GM10847 (cell line): ENCODE data around the gene OR10H1.

Experiments
- POLR2A ChIP-seq: IDR thresholded peaks from 2 replicates; pipeline ENCODE4 v1.6.1; 2011; ENCODE audit not compliant: insufficient read length; ENCODE audit errors: extremely low read depth

The OR10H1 gene

GRCh38 chr19:15815306-15815705 lies at the start of gene OR10H1:
Gene OR10H1 (minus strand): TSS chr19:15815664. CDS start chr19:15808037, 7,627 bp downstream.
- TF ChIP-seq POLR2A, result no peak

DNA sequence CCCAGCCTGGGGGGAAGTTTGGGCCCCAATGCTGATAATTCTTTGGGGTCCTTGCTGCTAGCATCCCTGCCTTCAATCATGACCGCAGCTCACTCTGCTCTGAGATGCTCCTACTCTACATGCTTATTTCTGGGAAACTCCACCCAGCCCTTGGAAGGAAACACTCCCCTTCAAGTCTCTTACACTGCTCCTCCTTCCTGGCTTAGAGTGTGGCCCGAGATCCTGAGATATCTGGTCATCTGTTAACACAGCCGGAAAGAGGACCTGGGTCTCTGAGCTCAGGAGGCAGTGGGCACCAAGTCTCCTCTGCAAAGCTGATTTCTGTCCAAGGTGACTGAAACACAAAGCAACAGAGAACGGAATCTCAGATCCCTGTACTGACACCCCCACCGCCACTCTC lies 49.4 kb upstream of the OR10H1 start:
- no peak for TF ChIP-seq POLR2A

- no peak for TF ChIP-seq POLR2A
These were observed 47.8 kb upstream of the OR10H1 start for GRCh38 chr19:15863272-15863671.

DNA sequence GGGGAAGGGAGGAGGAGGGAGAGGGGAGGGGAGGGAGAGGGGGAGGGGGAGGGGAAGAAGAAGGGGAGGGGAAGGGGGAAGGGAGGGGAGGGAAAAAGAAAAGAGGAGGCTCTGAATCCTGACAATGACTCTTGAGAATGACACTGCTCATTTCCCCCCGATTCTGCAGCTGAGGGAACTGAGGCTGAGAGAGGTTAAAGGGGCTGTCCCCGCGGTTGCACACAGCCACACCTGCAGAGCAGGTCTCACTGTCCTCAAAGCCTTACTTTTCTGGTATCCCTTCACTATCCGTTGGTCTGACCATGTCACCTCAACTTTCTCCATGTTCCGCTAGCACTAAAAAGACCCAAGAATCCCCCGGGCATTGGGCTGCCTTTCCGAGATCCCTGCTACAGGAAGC lies 47.0 kb upstream of the OR10H1 start:
- no peak for TF ChIP-seq POLR2A

- no peak for TF ChIP-seq POLR2A
These were observed 45.1 kb upstream of the OR10H1 start for GRCh38 chr19:15860522-15860921.

- no peak for TF ChIP-seq POLR2A
These were observed 43.7 kb upstream of the OR10H1 start for GRCh38 chr19:15859187-15859586.

- no peak for TF ChIP-seq POLR2A
These were observed 34.9 kb upstream of the OR10H1 start for GRCh38 chr19:15850385-15850784.

DNA sequence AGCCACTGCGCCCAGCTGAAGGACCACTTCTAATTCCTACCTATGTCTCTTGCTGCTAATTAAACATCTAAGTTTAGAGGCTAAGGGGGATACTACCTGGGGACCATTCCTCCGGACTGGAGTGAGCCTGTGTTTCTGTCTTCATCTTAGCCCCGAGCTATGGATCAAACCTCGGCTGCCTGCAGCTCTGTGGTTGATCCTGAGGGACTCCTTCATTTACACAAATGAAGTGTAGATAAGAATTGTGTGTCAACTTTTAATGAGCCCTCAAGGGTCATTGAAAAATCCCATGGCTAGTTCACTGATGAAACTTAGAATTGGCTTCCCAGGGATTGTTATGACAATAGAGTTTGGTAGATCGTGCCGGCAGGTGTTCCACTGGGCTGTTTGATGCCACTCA lies 31.5 kb upstream of the OR10H1 start:
- TF ChIP-seq POLR2A, result no peak

GRCh38 chr19:15843203-15843893 lies 27.9 kb upstream of the OR10H1 start:
- TF ChIP-seq POLR2A, result no peak

GRCh38 chr19:15841875-15842569 lies 26.6 kb upstream of the OR10H1 start:
- TF ChIP-seq POLR2A, result no peak

DNA sequence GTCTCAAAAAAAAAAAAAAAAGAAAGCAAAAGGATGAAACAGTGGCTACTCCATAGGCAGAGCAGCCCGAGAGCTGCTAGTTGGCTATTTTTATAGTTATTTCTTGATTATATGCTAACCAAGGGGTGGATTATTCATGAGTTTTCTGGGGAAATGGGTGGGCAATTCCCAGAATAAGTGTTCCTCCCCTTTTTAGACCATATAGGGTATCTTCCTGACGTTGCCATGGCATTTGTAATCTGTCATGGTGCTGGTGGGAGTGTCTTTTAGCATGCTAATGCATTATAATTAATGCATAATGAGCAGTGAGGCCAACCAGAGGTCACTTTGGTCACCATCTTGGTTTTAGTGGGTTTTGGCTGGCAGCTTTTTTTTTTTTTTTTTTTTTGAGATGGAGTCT lies 25.4 kb upstream of the OR10H1 start:
- no peak for TF ChIP-seq POLR2A

DNA sequence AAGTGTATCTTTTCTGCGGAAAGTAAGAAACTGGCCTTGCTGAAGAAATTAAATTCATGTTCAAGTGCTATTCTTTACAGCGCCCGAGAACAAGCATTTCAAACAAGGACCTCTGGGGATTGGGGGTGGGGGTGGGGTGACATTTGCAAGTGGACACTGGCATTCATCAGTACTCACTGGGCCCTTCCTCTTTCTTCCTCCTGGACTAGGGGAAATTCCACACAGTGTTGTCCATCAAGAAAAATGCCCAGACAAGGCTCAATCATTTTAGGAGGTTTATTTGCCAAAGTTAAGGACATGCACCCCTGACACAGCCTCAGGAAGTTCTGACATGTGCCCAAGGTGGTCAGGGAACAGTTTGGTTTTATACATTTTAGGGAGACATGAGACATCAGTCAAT lies 22.9 kb upstream of the OR10H1 start:
- no peak for TF ChIP-seq POLR2A

- TF ChIP-seq POLR2A, result no peak
These were observed 21.8 kb upstream of the OR10H1 start for GRCh38 chr19:15837221-15837731.

DNA sequence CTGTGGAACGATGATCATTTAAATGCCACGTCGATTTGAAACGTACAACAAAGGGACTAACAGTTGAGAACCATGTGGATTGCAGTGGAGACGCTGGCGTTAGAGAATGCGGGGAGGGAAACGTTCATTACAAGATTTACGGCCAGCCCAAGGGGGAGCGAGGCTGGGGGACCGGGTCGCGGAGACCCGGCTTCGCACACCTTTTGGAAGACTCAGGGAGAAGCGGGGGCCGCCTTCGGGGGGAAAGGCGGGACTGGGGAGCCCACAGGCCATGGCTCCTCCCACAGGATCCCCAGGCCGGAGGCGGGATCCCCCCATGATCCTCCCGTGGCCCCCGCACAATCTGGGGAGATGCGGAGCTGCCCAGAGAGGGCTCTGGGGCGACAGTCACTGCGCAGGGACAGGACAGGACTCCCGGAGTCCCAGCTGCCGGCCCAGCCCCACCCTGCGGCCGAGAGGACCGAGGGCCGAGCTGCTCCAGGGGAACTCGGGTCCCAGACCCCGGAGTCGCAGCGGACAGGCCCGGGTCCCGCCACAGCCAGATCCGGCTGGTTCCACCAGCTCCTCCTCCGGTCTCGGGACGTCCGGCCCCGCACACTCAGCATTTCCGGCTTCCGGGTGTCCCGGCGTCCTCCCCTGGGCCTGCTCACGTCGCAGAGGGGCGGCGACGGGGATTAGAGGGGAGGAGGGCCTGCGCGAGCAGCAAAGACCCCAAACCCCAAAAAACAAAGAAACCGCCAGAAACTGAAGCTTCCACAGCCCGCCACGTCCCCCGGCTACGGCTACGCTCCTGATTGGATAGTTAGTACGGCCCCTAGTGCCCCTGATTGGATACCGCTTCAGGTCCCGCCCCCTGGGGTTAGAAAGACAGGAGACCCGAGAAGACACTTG lies 21.1 kb upstream of the OR10H1 start:
- TF ChIP-seq POLR2A, result peak; percentile 73

GRCh38 chr19:15831626-15832025 lies 16.2 kb upstream of the OR10H1 start:
- TF ChIP-seq POLR2A, result no peak
